Kidney epithelial cell (primary cell): ENCODE measurements around the gene MCM3AP. TPM values are rescaled to one million over a fixed set of nuclear protein-coding genes. Genes with fewer than 3 reads are reported as not detected.

Experiments
- DNase-seq: peaks from one replicate; pipeline ENCODE4 v3.0.0-alpha.2; 2010; ENCODE audit warnings: low read depth
- H3K27me3 ChIP-seq: 2 replicates; pipeline ENCODE4 v1.6.0; 2011; ENCODE audit warnings: low read length; ENCODE audit not compliant: control insufficient read depth, insufficient read depth
- H3K36me3 ChIP-seq: 2 replicates; pipeline ENCODE4 v1.5.1; 2011; ENCODE audit warnings: low read length; ENCODE audit not compliant: control insufficient read depth, insufficient read depth
- H3K4me3 ChIP-seq: 2 replicates; pipeline ENCODE4 v1.5.1; 2011; ENCODE audit warnings: low read depth, mild to moderate bottlenecking, control low read depth, low read length
- total RNA-seq: library from RNA; depleted of rRNA; stranded (reverse); fragments of >200 nt; gene quantifications from 2 replicates; pipeline ENCODE4 v1.2.3, GENCODE V29; 2015
- TF ChIP-seq, protein P1 (sequence below): IDR thresholded peaks from 2 replicates; pipeline ENCODE4 v1.5.1; 2011; ENCODE audit warnings: mild to moderate bottlenecking, moderate library complexity, low read length, control low read depth, inconsistent platforms; ENCODE audit not compliant: insufficient read depth, poor library complexity, severe bottlenecking

The MCM3AP gene
- total RNA-seq, 1 donor from 2014 or later: 63.7 TPM

DNA sequence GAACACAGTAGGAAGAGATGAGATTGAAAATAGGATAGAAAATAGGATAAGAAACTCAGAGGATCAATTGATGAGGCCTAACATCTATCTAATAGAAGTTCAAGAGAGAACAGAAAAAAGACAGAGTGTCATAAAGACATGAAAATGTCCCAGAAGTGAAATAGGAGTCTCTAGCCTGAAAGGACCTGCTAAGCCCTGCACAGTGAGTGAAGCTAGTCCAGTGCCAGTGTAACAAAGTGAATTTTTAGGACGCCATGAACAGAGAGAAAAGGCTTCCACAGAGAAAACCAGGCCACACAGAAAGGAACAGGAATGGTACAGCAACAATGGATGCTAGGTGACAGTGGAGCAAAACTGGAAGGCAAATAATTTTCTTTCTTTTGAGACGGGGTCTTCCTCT lies 36.6 kb downstream of the MCM3AP start:
- H3K4me3 ChIP-seq: no peak overlapping the region
- DNase-seq: no peak
- peaks cover 5% of the 10 kb centered on the region for H3K36me3 ChIP-seq
- TF ChIP-seq, protein P1, sequence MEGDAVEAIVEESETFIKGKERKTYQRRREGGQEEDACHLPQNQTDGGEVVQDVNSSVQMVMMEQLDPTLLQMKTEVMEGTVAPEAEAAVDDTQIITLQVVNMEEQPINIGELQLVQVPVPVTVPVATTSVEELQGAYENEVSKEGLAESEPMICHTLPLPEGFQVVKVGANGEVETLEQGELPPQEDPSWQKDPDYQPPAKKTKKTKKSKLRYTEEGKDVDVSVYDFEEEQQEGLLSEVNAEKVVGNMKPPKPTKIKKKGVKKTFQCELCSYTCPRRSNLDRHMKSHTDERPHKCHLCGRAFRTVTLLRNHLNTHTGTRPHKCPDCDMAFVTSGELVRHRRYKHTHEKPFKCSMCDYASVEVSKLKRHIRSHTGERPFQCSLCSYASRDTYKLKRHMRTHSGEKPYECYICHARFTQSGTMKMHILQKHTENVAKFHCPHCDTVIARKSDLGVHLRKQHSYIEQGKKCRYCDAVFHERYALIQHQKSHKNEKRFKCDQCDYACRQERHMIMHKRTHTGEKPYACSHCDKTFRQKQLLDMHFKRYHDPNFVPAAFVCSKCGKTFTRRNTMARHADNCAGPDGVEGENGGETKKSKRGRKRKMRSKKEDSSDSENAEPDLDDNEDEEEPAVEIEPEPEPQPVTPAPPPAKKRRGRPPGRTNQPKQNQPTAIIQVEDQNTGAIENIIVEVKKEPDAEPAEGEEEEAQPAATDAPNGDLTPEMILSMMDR: no peak
- no peaks in the 10 kb centered on the region for H3K27me3 ChIP-seq

DNA sequence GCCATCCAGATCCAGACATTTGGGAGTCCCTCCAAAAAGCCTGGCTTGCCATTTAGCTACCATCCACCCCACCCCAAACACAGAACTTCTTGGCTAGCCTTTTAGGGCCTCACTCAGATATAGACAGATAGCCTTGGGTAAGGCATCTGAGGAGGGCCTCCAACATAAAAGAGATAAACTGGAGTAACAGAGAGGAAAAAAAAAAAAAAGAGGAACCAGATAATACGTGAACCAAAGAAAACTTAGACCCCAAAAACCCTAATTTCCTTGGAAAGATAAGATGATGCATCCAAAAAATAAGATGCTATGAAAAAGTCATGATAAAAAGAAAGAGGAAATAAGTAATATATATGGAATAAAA lies 37.0 kb downstream of the MCM3AP start:
- Histone ChIP-seq H3K27me3 (no peaks in the 10 kb centered on the region), H3K36me3 (peaks cover 3% of the 10 kb centered on the region), H3K4me3 (no peak overlapping the region)
- DNase-seq: no peak
- TF ChIP-seq, protein P1: no peak

DNA sequence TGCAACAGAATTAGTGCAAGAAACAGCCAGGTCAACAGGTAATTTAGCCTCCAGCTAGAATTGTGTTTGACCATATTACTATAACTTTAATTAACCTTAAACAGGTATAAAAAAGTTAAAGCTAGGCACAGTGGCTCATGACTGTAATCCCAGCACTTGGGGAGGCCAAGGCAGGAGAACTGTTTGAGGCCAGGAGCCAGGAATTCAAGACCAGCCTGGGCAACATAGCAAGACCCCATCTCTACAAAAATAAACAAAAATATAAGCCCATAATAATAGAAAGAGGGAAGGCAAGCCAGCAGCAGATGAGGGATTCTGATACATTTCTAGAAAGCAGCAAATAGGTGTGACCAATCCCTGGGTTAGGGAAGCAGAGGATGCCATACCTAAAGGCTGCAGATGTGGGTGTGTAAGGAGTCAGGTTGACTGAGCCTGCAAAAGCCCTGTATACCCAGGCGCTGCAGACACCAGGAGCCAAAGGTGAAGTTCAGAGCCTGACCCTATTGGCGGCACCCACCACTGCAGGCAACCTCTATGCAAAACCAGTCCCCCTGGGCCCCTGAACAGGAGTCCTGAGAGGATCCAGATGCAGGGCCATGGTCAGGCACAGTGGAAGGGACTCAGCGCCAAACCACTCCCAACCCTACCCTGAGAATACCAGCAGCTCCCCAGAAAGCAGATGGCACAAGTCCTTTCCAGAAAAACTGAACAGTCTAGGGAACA lies 37.6 kb downstream of the MCM3AP start:
- H3K4me3 ChIP-seq: no peak overlapping the region
- DNase-seq: no peak
- H3K27me3 ChIP-seq: no peaks in the 10 kb centered on the region
- TF ChIP-seq, protein P1: no peak
- H3K36me3 ChIP-seq: peaks cover 3% of the 10 kb centered on the region

DNA sequence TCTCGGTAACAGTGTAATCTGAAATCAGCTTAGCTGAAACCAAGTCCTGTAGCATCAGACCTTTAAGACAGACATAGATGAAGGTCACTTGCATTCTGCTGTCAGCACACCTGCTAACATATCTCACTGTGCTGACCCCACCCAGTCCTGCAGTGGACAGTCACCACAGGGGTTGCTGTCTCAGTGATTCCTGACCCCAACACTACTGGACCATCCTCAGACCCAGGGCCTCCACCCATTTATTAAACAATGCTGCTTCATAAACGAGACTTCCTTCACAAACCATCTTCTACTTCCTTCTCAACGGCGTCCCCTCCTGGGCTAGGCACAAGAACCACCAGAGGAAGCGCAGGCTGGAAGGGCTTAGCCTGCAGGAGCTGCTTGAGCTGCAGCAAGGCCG lies 39.1 kb downstream of the MCM3AP start:
- TF ChIP-seq, protein P1: no peak
- no peak overlapping the region for H3K4me3 ChIP-seq
- no peak for DNase-seq
- H3K36me3 ChIP-seq: peaks cover 3% of the 10 kb centered on the region
- no peaks in the 10 kb centered on the region for H3K27me3 ChIP-seq

DNA sequence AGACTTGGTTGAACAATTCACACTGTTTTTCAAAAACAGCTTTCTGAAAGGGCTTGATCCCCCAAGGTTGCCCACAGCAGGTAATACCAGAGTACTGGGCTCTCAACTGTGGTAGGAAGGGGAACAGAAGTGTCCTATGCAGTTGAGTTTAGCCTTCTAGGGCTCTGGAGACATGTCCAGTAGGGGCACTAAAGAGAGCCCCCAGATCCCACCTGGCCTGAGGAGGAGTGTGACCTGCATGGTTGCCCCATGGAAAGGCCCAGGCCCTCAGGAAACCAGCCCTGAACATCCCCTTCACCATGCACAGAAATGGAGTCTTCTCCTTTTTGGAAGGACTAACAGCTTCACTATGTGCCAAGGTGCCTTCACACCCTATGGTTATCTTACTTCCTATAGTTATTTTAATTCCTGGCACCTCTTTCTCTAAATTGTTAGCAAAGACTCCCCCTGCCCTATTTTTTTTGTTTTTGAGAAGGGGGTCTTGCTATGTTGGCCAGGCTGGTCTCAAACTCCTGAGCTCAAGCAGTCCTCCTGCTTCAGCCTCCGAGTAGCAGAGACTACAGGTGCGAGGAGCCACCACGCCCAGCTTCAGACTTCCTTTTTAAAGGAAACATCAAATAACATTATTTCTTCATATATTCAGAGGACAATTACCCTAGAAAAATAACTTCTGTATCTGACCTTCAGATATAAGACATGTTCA lies 40.0 kb downstream of the MCM3AP start:
- DNase-seq: no peak
- Histone ChIP-seq H3K4me3 (no peak overlapping the region), H3K36me3 (peaks cover 3% of the 10 kb centered on the region), H3K27me3 (no peaks in the 10 kb centered on the region)
- TF ChIP-seq, protein P1: no peak
